T-helper 1 cell treated with Interleukin-12 subunit alpha and Interleukin-12 subunit beta and Interleukin-4 antibody, amounts not matched to agents 30 ng/mL and 1 ng/mL, for 36 hours (primary cell): ENCODE data around the gene TBL3. TPM values are rescaled to one million over a fixed set of nuclear protein-coding genes. Genes with fewer than 3 reads are reported as not detected.
"Not testable (repeated sequence)": the region's sequence is repeated elsewhere in the genome, so short reads cannot be mapped to it uniquely, and the experiment has no call there.

Source experiments
- intact Hi-C: fragments of 100-400 bp; cut with micrococcal nuclease; formaldehyde crosslinking; loops from one replicate; pipeline ENCODE4 v1.15.1; 2024
- total RNA-seq: library from RNA; stranded (reverse); gene quantifications from 2 replicates; pipeline ENCODE4 v1.2.3, GENCODE V29; 2022

Gene TBL3
- total RNA-seq, 1 donor from 2014 or later, result 36.2 TPM

- intact Hi-C loops, result loop anchor here (1.0 to 5.0 kb wide), 7 partner anchors 14 to 214 kb away; partner anchors contain the start of genes E4F1, GFER, NTHL1 and RPS2
Measured at GRCh38 chr16:2009164-2009711, 37.4 kb downstream of the TBL3 start.

DNA sequence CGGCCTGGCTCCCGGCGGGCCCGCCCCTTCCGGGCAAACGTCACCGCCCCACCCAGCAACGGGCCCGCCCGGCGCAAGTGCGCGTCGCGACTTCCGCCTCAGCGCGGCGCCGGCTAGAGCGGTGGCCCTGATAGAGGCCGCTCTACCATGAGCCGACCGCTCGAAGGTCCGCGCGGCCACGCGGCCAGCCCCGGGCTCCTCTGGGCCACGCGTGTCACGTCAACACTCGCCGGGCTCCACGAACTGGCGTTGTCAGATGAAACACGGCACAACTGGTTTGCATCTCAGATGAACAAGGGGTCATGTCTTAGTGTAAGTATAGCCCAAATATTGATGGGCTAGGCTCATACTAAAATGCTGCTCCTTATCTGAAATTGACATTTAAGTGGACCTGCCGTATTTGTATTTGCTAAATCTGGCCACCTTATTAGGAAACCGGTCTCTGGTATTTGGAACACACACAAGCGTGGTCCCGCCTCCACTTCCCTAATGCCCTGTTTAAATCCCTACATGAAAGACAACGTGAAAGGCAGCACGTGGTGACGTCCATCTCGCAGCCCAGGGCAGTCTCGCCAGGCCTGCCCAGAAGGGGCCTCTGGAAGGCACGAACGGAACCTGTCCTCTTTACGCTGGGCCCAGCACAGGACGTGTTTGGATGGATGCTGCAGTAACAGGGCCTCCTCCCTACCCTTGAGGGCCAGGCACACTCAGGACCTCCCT lies 38.1 kb downstream of the TBL3 start, which contains the start of gene ZNF598:
ZNF598 (minus strand) TSS at position 31 of the 720 bp plus-strand sequence.
- intact Hi-C loops, result loop anchor here (1.0 to 5.0 kb wide), 8 partner anchors 13 to 213 kb away; partner anchors contain the start of genes E4F1, GFER, NTHL1 and RPS2

DNA sequence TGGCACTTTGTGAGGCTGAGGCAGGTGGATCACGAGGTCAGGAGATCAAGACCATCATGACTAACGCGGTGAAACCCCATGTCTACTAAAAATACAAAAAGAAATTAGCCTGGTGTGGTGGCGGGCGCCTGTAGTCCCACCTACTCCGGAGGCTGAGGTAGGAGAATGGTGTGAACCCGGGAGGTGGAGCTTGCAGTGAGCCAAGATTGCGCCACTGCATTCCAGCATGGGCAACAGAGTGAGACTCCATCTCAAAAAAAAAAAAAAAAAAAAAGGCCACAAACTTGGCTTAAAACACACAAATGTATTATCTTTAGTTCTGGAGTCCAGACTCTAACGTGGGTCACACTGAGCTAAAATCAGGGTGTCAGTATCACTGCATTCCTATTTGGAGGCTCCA lies 39.9 kb downstream of the TBL3 start:
- intact Hi-C loops, result not testable (repeated sequence)

DNA sequence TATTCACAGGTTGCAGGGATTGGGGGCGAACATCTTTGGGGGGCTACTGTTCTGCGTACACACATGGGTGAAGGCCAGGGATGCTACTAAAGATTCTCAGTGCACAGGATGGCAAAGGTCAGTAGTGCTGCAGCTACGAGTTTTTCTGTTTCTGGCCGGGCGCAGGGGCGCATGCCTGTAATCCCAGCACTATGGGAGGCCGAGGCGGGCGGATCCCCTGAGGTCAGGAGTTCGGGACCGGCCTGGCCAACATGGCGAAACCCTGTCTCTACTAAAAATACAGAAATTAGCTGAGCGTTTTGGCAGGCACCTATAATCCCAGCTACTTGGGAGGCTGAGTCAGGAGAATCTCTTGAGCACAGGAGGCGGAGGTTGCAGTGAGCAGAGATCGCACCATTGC lies 41.7 kb downstream of the TBL3 start:
- intact Hi-C loops, result no loop called here

GRCh38 chr16:2015117-2015946 lies 43.5 kb downstream of the TBL3 start:
- intact Hi-C loops, result no loop called here

- intact Hi-C loops, result no loop called here
Measured at GRCh38 chr16:2015947-2016208, 44.0 kb downstream of the TBL3 start.

- intact Hi-C loops, result no loop called here
Measured at GRCh38 chr16:2016407-2016922, 44.6 kb downstream of the TBL3 start.

DNA sequence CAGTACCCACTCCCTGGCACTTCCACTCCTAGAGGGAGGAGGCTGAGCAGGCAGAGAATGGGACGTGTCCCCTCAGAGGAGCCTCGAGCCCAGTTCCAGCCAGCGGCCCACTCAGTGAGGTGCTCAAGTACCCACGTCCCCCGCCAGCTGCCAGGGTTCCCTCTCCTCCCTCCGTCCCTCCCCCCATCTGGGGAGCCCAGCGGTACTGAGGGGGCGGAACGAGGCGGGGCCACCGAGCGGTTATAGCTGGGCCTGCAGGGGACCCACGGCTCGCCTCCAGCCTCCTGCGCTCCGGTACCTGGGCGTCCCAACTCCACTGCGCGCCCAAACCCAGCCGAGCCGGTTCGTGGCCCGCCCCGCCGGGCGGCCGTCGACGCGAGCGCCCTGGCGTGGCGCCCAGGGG lies 47.7 kb downstream of the TBL3 start, which contains the start of gene NPW:
NPW (plus strand) TSS at position 268 of the 403 bp plus-strand sequence.
- intact Hi-C loops, result no loop called here

DNA sequence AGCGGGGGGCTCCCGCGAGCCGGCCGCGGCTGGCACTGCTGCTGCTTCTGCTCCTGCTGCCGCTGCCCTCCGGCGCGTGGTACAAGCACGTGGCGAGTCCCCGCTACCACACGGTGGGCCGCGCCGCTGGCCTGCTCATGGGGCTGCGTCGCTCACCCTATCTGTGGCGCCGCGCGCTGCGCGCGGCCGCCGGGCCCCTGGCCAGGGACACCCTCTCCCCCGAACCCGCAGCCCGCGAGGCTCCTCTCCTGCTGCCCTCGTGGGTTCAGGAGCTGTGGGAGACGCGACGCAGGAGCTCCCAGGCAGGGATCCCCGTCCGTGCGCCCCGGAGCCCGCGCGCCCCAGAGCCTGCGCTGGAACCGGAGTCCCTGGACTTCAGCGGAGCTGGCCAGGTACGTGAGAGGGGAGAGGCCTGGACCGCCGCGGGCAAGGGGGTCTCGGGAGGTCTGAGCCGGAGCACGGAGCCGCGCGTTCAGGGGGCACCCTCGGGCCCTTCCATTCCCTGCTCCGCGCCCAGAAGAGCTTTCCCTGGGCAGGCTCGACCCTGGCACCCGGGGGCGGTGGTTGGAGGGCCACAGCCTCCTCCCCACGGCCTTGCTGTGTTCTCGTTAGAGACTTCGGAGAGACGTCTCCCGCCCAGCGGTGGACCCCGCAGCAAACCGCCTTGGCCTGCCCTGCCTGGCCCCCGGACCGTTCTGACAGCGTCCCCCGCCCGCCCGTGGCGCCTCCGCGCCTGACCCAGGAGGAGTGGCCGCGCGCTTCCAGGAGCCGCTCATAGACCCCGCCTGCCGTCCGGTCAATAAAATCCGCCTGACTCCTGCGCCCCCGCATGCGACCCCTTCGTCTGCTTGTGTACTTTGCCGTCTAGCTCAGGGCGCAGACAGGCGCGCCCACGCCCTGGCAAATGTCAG lies 48.3 kb downstream of the TBL3 start:
- intact Hi-C loops, result loop anchor here (5.0 to 10.0 kb wide), 2 partner anchors 232 to 405 kb away; partner anchors contain the start of genes CCNF and ECI1

DNA sequence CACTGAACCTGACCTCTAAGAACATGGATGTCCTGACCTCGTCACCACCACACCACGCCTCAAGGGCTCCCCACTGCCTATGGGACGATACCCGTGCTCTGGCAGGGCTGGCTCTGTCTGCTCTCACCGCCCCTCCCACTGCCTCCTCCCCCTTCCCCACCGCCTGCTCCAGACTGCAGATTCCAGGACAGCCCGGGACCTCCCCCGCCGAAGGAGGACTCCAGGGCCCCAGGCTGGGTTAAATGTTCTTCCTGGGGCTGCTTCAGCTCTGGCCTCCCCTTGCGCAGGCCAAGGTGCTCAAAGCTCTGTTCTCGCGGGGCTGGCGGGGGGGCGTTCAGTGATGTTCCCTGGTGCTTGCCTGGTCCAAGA lies 50.9 kb downstream of the TBL3 start:
- intact Hi-C loops, result loop anchor here (1.0 to 10.0 kb wide), 8 partner anchors 13 to 402 kb away; partner anchors contain the start of genes CCNF, ECI1, NTHL1 and TRAF7

- intact Hi-C loops, result loop anchor here (1.0 to 10.0 kb wide), 8 partner anchors 14 to 401 kb away; partner anchors contain the start of genes CCNF, ECI1, NTHL1 and TRAF7
Measured at GRCh38 chr16:2023092-2024031, 51.5 kb downstream of the TBL3 start.

DNA sequence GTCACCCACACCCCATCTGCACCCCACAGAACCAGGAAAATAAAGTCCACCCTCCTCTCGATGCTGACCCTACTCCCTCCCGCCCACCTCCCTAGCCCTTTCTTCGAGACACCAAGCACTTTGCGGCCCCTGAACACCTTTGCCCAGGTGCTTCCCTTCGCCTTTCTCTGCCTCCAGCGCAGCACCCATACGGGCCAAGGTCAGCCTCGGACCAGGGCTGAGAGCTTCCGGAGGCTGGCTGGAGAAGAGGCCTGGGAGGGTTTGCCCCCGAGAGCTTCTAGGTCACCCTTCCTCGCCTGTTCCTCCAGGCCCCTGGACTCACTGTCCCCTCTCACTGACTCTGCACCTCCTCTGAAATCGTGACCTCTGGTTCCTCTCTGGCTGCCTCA lies 52.2 kb downstream of the TBL3 start:
- intact Hi-C loops, result loop anchor here (5.0 to 10.0 kb wide), 2 partner anchors 228 to 401 kb away; partner anchors contain the start of genes CCNF and ECI1

GRCh38 chr16:2025251-2025650 lies 53.4 kb downstream of the TBL3 start:
- intact Hi-C loops, result loop anchor here (10.0 kb wide), 1 partner anchor 400 kb away; the partner anchor contains the start of gene CCNF

GRCh38 chr16:2025878-2026460 lies 54.1 kb downstream of the TBL3 start:
- intact Hi-C loops, result loop anchor here (10.0 kb wide), 1 partner anchor 399 kb away; the partner anchor contains the start of gene CCNF

- intact Hi-C loops, result loop anchor here (10.0 kb wide), 1 partner anchor 398 kb away; the partner anchor contains the start of gene CCNF
Measured at GRCh38 chr16:2026461-2027023, 54.7 kb downstream of the TBL3 start, which contains the start of gene NHERF2. NHERF2 (plus strand) TSS chr16:2026902; CDS start chr16:2027006, 104 bp downstream.

DNA sequence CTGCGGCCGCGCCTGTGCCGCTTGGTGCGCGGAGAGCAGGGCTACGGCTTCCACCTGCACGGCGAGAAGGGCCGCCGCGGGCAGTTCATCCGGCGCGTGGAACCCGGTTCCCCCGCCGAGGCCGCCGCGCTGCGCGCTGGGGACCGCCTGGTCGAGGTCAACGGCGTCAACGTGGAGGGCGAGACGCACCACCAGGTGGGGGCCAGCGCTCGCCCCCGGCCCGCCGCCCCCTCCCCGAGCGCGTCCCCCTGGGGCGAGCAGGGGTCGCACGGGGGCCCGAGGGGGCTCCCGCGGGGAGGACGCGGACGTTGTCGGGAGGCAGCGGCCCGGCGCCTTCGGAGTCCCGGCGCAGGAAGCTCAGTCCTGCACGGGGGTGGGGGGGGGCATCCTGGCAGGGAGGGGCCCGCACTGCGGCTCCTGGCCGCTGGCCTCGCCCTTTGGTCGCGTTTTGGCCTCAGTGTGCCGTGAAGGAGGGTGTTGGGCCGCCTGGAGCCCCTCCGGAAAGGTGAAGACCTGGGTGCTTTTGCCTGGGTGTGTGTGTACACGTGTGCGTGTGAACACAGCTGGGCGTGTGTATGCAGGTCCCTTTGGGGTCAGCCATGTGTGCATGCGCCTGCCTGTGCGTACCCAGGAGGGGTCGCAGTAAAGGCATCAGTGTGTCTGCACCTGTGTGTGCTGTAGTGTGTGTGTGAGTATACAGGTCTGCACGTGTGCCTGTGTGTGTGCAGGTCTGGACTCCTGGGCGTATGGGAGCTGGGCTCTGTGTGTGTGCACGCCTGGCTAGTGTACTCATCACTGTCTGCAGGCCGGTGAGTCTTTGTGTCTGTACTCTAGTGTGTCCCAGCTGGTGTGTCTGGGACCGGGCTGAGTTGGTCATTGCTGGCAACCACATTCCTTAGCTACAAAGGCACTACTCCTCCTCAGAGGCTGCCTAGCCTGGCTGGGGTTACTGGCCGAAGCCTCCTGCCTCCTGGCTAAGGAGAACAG lies 55.5 kb downstream of the TBL3 start:
- intact Hi-C loops, result loop anchor here (10.0 kb wide), 1 partner anchor 397 kb away; the partner anchor contains the start of gene CCNF

GRCh38 chr16:2028146-2028545 lies 56.3 kb downstream of the TBL3 start:
- intact Hi-C loops, result loop anchor here (10.0 kb wide), 1 partner anchor 397 kb away; the partner anchor contains the start of gene CCNF
